ENCODE data around the gene AKAP5.
A peak's percentile ranks its signal among the peaks of the same experiment; 100 is the strongest.

AKAP5 gene

DNA sequence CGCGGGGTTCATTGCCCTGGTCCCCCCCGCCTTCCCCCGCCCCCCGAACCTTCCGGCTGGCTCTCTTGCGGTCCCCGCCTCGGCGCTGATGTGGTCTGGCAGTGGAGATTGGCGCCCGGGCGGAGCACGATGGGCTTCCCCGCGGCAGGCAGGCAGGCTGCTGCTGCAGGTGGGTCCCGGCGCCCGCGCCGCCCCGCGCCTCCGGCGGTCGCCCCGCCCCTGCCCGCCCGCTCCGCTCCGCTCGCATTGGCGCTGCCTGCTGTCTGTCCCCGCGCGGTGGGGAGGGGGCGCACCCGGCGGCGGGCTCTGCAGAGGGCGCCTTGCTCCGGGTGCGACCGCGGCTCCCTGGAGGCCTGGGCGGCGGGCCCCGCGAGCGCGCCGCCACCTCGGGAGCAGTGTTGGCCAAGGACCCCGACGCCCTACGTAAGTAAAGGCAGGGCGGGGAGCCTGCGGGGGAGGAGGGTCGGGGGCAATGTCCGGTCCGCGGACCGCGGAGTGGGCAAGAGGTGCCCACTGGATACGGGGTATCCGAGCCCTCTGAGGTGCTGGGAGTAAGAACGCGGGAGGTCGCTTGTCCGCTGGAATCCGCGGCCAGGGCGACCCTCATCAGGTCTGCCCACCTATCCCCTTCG lies at the start of gene AKAP5:
Gene AKAP5 (plus strand): TSS at position 309 of the 632 bp plus-strand sequence. CDS start 2,896 bp downstream, outside the sequence.
- peak within 1 kb of the TSS; percentile 58 for H3K9ac ChIP-seq (ENCODE audit: low read length)
- H3K27me3 ChIP-seq (ENCODE audit: control insufficient read depth, insufficient read depth, low read length) = no peaks in the 10 kb centered on the region
- H3K4me3 ChIP-seq (ENCODE audit: low read length) = peak within 1 kb of the TSS; percentile 87
- peak within 1 kb of the TSS; percentile 57 for H3K27ac ChIP-seq (ENCODE audit: low read depth, low read length)
- no peaks in the 10 kb centered on the region for H3K36me3 ChIP-seq (ENCODE audit: control insufficient read depth, insufficient read depth, low read length)
- H3K4me1 ChIP-seq (ENCODE audit: control insufficient read depth, insufficient read depth, low read length) = peaks cover 4% of the 10 kb centered on the region

DNA sequence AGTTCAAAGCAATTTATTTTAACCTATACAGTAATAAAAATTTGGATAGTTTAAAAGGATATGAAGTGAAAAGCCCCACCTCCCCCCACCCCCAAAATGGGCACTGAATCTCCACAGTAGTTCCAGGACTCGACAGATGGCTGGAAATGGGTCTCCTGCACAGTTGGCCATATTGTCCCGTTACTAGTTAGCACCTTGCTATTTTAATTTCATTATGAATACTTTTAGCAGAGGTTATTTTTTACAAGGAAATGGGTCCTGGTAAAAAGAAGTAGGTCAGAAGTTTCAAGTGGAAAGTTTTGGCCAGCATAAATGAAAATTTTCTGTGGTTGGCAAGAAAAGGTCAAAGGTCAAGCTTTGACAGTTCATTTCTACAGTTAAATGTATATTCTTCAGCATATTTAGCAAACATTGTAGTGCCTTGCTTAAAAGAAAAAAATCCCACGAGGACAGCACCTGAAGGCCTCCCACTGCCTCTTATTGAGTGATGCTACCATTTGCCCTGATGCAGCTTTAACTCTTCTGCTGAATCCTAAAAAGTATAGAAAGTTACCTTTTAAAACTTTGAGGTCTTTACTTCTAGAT lies 48.9 kb upstream of the AKAP5 start:
- Histone ChIP-seq H3K4me1 (ENCODE audit: control insufficient read depth, insufficient read depth, low read length) (no peaks in the 10 kb centered on the region), H3K9ac (ENCODE audit: low read length) (no peak overlapping the region), H3K27me3 (ENCODE audit: control insufficient read depth, insufficient read depth, low read length) (no peaks in the 10 kb centered on the region), H3K27ac (ENCODE audit: low read depth, low read length) (no peak overlapping the region), H3K36me3 (ENCODE audit: control insufficient read depth, insufficient read depth, low read length) (peaks cover 15% of the 10 kb centered on the region), H3K4me3 (ENCODE audit: low read length) (no peak overlapping the region)

- Histone ChIP-seq H3K9ac (ENCODE audit: low read length) (no peak overlapping the region), H3K4me3 (ENCODE audit: low read length) (no peak overlapping the region), H3K36me3 (ENCODE audit: control insufficient read depth, insufficient read depth, low read length) (peaks cover 18% of the 10 kb centered on the region), H3K27me3 (ENCODE audit: control insufficient read depth, insufficient read depth, low read length) (no peaks in the 10 kb centered on the region), H3K27ac (ENCODE audit: low read depth, low read length) (no peak overlapping the region), H3K4me1 (ENCODE audit: control insufficient read depth, insufficient read depth, low read length) (no peaks in the 10 kb centered on the region)
Observed at GRCh38 chr14:64417055-64417770, 48.1 kb upstream of the AKAP5 start.

DNA sequence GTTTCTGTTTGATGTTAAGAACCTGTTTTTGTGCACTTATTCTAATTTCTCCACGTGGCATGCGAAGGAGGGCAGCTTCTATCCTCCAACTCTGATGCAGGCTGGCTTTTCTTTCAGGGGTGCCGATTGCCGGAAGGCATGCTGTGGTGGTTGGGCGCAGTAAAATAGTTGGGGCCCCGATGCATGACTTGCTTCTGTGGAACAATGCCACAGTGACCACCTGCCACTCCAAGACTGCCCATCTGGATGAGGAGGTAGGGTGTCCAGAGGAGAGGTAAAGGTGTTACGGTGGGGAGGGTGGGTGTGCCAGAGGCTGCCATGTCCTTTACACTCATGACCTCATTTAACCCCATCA lies 47.6 kb upstream of the AKAP5 start:
- no peak overlapping the region for H3K27ac ChIP-seq (ENCODE audit: low read depth, low read length)
- H3K4me3 ChIP-seq (ENCODE audit: low read length) = no peak overlapping the region
- H3K9ac ChIP-seq (ENCODE audit: low read length) = no peak overlapping the region
- H3K4me1 ChIP-seq (ENCODE audit: control insufficient read depth, insufficient read depth, low read length) = no peaks in the 10 kb centered on the region
- peaks cover 18% of the 10 kb centered on the region for H3K36me3 ChIP-seq (ENCODE audit: control insufficient read depth, insufficient read depth, low read length)
- H3K27me3 ChIP-seq (ENCODE audit: control insufficient read depth, insufficient read depth, low read length) = no peaks in the 10 kb centered on the region

- H3K4me1 ChIP-seq (ENCODE audit: control insufficient read depth, insufficient read depth, low read length) = no peaks in the 10 kb centered on the region
- H3K36me3 ChIP-seq (ENCODE audit: control insufficient read depth, insufficient read depth, low read length) = peaks cover 18% of the 10 kb centered on the region
- no peaks in the 10 kb centered on the region for H3K27me3 ChIP-seq (ENCODE audit: control insufficient read depth, insufficient read depth, low read length)
- H3K4me3 ChIP-seq (ENCODE audit: low read length) = no peak overlapping the region
- no peak overlapping the region for H3K9ac ChIP-seq (ENCODE audit: low read length)
- no peak overlapping the region for H3K27ac ChIP-seq (ENCODE audit: low read depth, low read length)
Observed at GRCh38 chr14:64419003-64419402, 46.3 kb upstream of the AKAP5 start.

DNA sequence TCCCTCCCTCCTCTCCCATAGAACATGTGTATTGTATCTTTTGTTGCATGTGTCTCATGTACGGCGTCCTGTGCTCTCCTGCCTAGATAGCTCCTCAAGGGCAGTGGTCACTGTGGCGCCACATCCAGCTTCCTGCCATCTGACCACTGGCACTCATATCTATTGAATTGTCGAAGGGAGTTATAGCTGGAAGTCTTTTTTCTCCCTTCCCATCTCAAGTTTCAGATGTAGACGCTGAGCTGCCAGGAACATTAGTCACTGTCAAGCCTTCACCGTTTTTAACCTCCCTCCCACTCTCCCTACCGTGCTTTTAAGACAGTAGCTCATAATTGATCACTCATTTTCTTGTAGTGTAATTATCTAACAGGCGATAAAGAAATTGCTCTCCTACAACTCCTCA lies 44.1 kb upstream of the AKAP5 start:
- no peaks in the 10 kb centered on the region for H3K4me1 ChIP-seq (ENCODE audit: control insufficient read depth, insufficient read depth, low read length)
- no peak overlapping the region for H3K27ac ChIP-seq (ENCODE audit: low read depth, low read length)
- peaks cover 16% of the 10 kb centered on the region for H3K36me3 ChIP-seq (ENCODE audit: control insufficient read depth, insufficient read depth, low read length)
- H3K9ac ChIP-seq (ENCODE audit: low read length) = no peak overlapping the region
- no peak overlapping the region for H3K4me3 ChIP-seq (ENCODE audit: low read length)
- H3K27me3 ChIP-seq (ENCODE audit: control insufficient read depth, insufficient read depth, low read length) = no peaks in the 10 kb centered on the region

DNA sequence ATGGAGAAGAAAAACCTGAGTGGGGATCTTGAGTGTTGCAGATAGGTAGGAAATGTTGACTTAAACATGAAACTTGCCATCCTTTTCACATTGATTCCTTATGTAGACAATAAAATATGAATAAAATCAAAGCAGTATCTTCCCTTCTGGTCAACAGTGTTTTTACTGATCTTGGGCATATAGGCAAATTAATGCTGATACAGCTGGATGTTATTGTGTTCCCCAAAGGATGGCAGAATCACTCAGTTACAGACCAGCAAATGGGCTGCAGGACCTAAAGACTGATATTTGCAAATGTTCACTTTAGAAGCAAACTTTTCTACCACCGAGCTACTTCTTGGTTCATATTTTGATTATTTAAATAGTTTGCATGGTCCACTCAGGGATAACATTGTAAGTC lies 43.3 kb upstream of the AKAP5 start:
- H3K4me1 ChIP-seq (ENCODE audit: control insufficient read depth, insufficient read depth, low read length) = no peaks in the 10 kb centered on the region
- H3K27ac ChIP-seq (ENCODE audit: low read depth, low read length) = no peak overlapping the region
- no peak overlapping the region for H3K4me3 ChIP-seq (ENCODE audit: low read length)
- peaks cover 16% of the 10 kb centered on the region for H3K36me3 ChIP-seq (ENCODE audit: control insufficient read depth, insufficient read depth, low read length)
- H3K9ac ChIP-seq (ENCODE audit: low read length) = no peak overlapping the region
- no peaks in the 10 kb centered on the region for H3K27me3 ChIP-seq (ENCODE audit: control insufficient read depth, insufficient read depth, low read length)

DNA sequence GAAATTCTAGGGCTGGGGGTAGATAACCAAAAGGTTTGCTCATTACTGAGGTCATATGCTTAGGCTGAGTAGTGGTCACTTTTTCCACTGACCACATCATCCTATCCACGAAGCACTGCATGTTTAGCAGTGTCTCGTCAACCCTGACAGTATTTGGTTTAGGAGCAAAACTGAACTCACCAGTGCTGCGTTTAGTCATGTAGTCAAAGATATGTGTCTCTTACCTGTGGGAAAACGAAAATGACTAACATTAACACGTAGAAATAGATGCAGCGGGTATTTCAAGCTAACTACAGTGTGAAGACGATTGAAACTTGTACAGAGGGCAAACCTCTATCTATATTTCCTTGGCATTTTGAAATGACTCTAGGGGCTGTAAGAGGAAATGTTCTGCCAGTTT lies 42.5 kb upstream of the AKAP5 start:
- Histone ChIP-seq H3K9ac (ENCODE audit: low read length) (no peak overlapping the region), H3K27ac (ENCODE audit: low read depth, low read length) (no peak overlapping the region), H3K36me3 (ENCODE audit: control insufficient read depth, insufficient read depth, low read length) (peaks cover 15% of the 10 kb centered on the region), H3K4me3 (ENCODE audit: low read length) (no peak overlapping the region), H3K27me3 (ENCODE audit: control insufficient read depth, insufficient read depth, low read length) (no peaks in the 10 kb centered on the region), H3K4me1 (ENCODE audit: control insufficient read depth, insufficient read depth, low read length) (no peaks in the 10 kb centered on the region)

DNA sequence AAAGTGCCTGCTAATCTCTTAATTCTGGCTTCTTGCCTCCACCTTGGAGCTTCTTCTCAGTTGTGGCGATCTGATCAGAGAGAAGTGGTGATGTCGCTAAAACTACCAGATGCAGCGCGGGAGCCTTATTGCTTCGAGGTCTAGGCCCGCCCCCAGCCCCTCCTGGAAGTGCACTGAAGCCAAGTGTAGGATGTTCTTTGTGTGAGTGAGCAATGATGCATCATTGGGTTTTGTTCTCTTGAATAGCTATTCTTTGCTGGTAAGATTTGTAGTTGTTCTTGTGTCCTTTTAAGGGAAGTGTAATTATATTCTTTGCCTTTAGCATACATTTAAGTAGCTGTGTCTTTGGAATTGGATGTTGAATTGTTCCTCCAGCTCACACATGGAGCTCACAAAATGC lies 41.3 kb upstream of the AKAP5 start:
- no peak overlapping the region for H3K4me3 ChIP-seq (ENCODE audit: low read length)
- no peak overlapping the region for H3K27ac ChIP-seq (ENCODE audit: low read depth, low read length)
- no peaks in the 10 kb centered on the region for H3K27me3 ChIP-seq (ENCODE audit: control insufficient read depth, insufficient read depth, low read length)
- H3K36me3 ChIP-seq (ENCODE audit: control insufficient read depth, insufficient read depth, low read length) = peaks cover 13% of the 10 kb centered on the region
- H3K4me1 ChIP-seq (ENCODE audit: control insufficient read depth, insufficient read depth, low read length) = no peaks in the 10 kb centered on the region
- no peak overlapping the region for H3K9ac ChIP-seq (ENCODE audit: low read length)

- Histone ChIP-seq H3K27me3 (ENCODE audit: control insufficient read depth, insufficient read depth, low read length) (no peaks in the 10 kb centered on the region), H3K9ac (ENCODE audit: low read length) (no peak overlapping the region), H3K4me1 (ENCODE audit: control insufficient read depth, insufficient read depth, low read length) (no peaks in the 10 kb centered on the region), H3K4me3 (ENCODE audit: low read length) (no peak overlapping the region), H3K27ac (ENCODE audit: low read depth, low read length) (no peak overlapping the region), H3K36me3 (ENCODE audit: control insufficient read depth, insufficient read depth, low read length) (peaks cover 8% of the 10 kb centered on the region)
Observed at GRCh38 chr14:64434528-64434927, 30.8 kb upstream of the AKAP5 start.

DNA sequence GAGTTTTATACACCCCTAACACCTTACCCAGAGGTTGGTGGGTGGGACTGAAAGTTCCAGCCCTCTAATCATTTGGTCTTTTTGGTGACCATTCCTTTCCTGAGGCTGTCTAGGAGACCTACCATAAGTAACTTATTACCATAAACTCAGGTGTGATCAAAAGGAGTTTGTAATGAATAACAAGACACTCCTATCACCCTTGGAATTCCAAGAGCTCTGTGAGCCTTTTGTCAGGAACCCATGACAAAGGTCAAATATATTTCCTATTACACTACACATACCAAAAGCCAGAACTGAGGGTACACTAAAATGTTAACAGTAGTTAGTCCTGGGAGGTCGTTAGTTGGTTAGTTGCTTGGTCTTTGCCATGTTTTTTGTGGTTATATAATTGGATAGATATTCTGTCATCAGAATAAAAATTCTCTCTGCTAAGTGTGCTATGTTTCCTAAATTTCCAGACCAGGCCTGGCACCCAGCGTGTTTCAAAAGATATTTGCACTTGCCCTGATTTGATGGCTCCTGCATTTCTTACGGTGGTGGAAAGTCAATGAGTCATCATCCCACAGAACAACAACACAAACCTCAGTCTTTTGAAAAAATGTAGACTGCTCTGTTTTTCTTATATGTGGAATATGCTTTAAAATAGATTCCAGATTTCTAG lies 27.0 kb upstream of the AKAP5 start:
- no peaks in the 10 kb centered on the region for H3K4me1 ChIP-seq (ENCODE audit: control insufficient read depth, insufficient read depth, low read length)
- H3K27me3 ChIP-seq (ENCODE audit: control insufficient read depth, insufficient read depth, low read length) = no peaks in the 10 kb centered on the region
- H3K4me3 ChIP-seq (ENCODE audit: low read length) = no peak overlapping the region
- H3K36me3 ChIP-seq (ENCODE audit: control insufficient read depth, insufficient read depth, low read length) = peaks cover 12% of the 10 kb centered on the region
- H3K9ac ChIP-seq (ENCODE audit: low read length) = no peak overlapping the region
- no peak overlapping the region for H3K27ac ChIP-seq (ENCODE audit: low read depth, low read length)

GRCh38 chr14:64439141-64439540 lies 26.2 kb upstream of the AKAP5 start:
- H3K4me1 ChIP-seq (ENCODE audit: control insufficient read depth, insufficient read depth, low read length) = no peaks in the 10 kb centered on the region
- H3K9ac ChIP-seq (ENCODE audit: low read length) = no peak overlapping the region
- no peak overlapping the region for H3K4me3 ChIP-seq (ENCODE audit: low read length)
- H3K27ac ChIP-seq (ENCODE audit: low read depth, low read length) = no peak overlapping the region
- H3K27me3 ChIP-seq (ENCODE audit: control insufficient read depth, insufficient read depth, low read length) = no peaks in the 10 kb centered on the region
- H3K36me3 ChIP-seq (ENCODE audit: control insufficient read depth, insufficient read depth, low read length) = peaks cover 16% of the 10 kb centered on the region
